Measurements from ENCODE around the gene UBAC2.

DNA sequence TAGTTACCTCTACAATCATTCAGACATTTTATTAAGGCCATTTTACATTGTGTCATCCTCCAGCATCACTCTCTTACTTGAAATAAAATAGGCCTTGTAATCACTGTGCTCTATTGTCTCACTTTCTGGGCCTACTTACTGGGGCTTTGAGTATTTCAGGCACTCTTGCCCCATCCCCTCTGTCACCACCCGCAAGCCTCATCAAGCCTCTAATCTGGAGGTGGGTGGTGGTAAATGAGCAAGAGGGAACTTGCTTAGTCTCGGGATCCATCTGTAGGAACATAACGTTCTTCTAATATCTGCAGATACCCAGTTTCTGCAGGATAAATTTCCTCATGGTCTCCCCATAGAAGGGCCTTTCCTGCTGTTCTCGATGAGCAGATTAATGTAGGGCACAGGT, 77.0 kb downstream of the UBAC2 start:
- TF ChIP-seq POLR2AphosphoS5 (IDR thresholded peaks at IDR 0.05; ENCODE audit: low read depth, low read length) (no peak), POLR2A (IDR thresholded peaks at IDR 0.05; ENCODE audit: low read depth, low read length) (no peak), PAX5 (IDR thresholded peaks at IDR 0.05; ENCODE audit: insufficient read depth, low read length, severe bottlenecking) (no peak), TAF1 (IDR thresholded peaks at IDR 0.05; ENCODE audit: low read depth, low read length) (no peak), SPI1 (IDR thresholded peaks at IDR 0.05; ENCODE audit: low read depth, low read length) (no peak), POU2F2 (IDR thresholded peaks at IDR 0.05; ENCODE audit: low read depth, low read length) (no peak)
